ENCODE measurements around the gene PRELID3B.

- TF ChIP-seq CTCF (IDR thresholded peaks at IDR 0.05) = no peak
- no peak for TF ChIP-seq EZH2phosphoT487 (IDR thresholded peaks at IDR 0.05)
- TF ChIP-seq EZH2 (IDR thresholded peaks at IDR 0.05) = no peak
These were observed 41.5 kb downstream of the PRELID3B start for GRCh38 chr20:59001068-59001448.

Measured in neural progenitor cell (in vitro differentiated cells).